ENCODE data around the gene TSSK6. TPM values are rescaled to one million over a fixed set of nuclear protein-coding genes. Genes with fewer than 3 reads are reported as not detected.

Gene TSSK6
- polyA plus RNA-seq, 1 donor: 0.56 TPM

- DNase-seq (ENCODE audit: low read depth): peak; percentile 45
Measured at GRCh38 chr19:19464339-19465098, 50.8 kb downstream of the TSSK6 start.

Other genes with a start within 250 kb of the TSSK6 start
- gene TM6SF2, start 242.2 kb downstream of the TSSK6 start, polyA plus RNA-seq (ENCODE audit: insufficient read length): 2.0 TPM
- 33.3 TPM for gene SUGP1, start 195.0 kb downstream of the TSSK6 start, polyA plus RNA-seq (ENCODE audit: insufficient read length)
- gene MAU2, start 194.7 kb downstream of the TSSK6 start, polyA plus RNA-seq (ENCODE audit: insufficient read length): 51.7 TPM
- gene GATAD2A, start 109.9 kb downstream of the TSSK6 start, polyA plus RNA-seq (ENCODE audit: insufficient read length): 45.7 TPM
- 187 TPM for gene NDUFA13, start 677 bp upstream of the TSSK6 start, polyA plus RNA-seq (ENCODE audit: insufficient read length)
- gene YJEFN3, start 13.4 kb upstream of the TSSK6 start, polyA plus RNA-seq (ENCODE audit: insufficient read length): 6.9 TPM
- 2.2 TPM for gene CILP2, start 22.7 kb upstream of the TSSK6 start, polyA plus RNA-seq (ENCODE audit: insufficient read length)
- gene PBX4, start 103.1 kb upstream of the TSSK6 start, polyA plus RNA-seq (ENCODE audit: insufficient read length): 1.8 TPM
- 4.6 TPM for gene LPAR2, start 112.7 kb upstream of the TSSK6 start, polyA plus RNA-seq (ENCODE audit: insufficient read length)
- gene GMIP, start 128.1 kb upstream of the TSSK6 start, polyA plus RNA-seq (ENCODE audit: insufficient read length): 2.5 TPM
- 25.0 TPM for gene ATP13A1, start 148.1 kb upstream of the TSSK6 start, polyA plus RNA-seq (ENCODE audit: insufficient read length)
- gene ZNF101, start 153.3 kb upstream of the TSSK6 start, polyA plus RNA-seq (ENCODE audit: insufficient read length): 5.3 TPM
- gene ZNF14, start 217.6 kb upstream of the TSSK6 start, polyA plus RNA-seq (ENCODE audit: insufficient read length): 4.8 TPM